Measurements from ENCODE around the gene BLCAP.

The BLCAP gene

DNA sequence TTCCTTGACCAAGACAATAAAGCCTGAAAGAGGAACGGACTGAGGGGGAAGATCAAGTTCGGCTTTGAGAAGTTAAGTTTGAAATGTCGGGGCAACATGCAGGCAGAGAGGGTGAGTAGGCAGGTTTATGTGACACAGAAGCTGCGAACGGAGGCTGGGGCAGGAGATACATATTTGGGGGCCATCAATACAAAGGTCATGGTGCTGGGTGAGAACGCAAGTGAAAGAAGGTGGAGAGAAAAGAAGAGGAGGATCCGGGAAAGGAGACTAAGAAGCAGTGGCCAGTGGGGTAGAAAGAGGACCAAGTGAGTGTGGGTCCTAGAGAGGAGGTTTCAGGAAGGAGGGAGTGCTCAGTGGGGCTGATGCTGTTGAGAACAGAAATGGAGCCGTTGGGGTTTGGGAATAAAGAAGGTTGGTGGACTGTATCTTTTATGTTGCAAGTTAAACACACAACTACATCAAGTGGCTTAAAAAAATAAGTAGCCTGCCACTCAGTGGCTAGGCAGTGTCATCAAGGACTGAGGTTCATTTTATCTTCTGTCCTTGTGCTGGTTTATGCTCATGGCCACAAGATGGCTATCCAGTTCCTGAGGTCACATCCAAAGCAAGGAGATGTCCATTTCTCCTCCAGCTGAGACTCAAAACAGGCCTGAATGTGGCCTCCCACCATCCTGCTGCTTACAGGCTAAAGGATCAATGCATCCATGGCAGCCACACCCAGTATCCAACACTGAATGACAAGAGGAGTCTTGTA lies 1.7 kb upstream of the BLCAP start:
- DNase-seq: no peak

DNA sequence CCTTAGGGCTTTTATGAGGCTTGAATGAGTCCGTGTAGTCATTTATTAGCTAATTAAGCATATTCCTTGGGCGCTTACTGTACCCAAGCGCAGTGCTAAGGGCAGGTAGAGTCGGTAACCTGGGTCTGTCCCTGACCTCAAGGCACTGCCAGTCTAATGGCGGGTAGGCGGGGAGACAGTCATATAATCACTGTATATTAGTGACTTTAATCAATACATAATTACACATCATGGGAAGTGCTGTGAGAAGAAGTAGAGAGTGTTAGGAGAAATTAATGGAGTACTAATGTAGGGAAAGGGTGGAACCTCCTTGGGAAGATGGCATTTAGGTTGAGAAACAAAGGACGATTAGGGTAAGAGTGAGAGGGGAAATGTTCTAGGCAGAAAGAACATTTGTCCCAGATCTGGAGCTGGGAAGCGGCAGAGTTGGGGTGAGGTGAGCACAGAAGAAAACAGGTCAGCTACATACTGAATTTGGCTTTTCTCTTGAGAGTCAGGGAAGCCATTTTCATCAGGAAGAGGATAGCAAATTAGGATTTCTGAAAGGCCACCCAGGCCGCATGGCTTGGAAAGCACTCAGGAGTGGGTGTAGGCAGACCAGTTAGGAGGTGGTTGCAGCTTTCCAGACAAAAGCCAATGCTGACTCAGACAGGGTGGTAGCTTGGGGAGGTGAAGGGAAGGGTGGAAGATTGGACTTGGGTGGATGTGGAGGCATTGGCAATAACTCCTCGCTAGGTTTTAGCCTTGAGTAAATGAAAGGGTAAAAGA lies 954 bp upstream of the BLCAP start:
- DNase-seq: no peak

DNA sequence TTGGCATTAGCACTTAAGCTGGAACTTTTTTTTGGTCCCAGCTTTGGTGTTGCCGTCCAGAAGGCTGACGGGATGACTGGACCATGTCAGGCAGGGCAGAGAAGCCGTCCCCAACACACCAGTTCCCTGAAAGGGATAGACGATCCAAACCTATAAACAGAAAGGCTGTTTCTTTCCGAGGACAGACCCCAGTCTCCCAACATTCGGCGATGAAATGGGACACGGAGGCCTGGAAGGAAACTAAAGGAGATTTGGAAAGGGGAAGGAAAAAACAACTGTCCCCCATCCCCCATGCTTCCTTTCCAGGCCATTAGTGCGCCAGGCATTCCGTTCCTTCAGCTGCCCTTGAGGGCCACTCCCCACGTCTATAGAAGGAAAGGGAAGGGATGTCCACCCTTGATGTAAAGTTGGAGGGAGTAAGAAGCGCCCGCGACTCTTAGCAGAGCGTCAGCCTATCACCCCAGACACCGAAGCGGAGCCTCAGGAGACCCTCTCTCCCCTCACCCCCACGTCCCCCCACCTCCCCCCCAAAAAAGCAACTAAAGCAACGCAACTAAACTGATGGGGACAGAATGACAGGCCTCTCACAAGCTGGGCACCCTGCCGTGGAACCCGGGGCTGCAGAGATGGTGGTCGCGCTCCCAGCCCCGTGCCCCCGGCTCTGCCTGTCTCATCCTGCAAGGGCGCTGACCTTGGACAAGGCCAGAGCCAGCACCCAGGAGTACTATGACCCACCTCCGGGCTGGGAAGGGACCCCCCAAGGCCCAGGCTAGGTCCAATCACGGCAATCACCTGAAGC lies 638 bp downstream of the BLCAP start:
- no peak for DNase-seq

DNA sequence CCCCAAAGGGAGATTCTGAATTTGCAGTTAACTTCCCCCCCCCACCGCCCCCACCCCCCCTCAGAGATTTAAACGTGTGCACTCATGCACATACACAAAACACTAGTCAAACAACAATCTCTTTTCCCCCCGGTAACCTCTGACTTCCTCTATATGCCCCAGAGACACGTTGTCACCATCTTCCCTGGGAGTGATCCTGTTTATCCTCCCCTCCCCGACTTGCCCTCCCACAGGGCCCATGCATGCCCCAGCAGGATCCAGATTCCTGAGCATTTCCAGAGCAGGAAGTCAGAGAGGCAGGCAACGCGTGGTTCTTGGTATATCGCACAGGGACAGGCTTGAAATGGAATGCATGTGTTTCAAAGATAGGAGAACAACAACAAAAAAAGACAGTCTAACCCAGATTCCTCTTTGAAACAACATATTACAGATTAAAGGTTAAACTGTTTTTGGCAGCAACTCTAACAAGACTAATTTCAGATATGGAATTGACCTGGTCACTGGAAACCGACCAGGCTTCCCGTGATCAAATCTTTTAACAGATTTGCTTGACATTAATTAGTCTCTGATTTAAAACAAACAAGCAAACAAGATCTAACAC lies 1.3 kb downstream of the BLCAP start:
- no peak for DNase-seq

DNA sequence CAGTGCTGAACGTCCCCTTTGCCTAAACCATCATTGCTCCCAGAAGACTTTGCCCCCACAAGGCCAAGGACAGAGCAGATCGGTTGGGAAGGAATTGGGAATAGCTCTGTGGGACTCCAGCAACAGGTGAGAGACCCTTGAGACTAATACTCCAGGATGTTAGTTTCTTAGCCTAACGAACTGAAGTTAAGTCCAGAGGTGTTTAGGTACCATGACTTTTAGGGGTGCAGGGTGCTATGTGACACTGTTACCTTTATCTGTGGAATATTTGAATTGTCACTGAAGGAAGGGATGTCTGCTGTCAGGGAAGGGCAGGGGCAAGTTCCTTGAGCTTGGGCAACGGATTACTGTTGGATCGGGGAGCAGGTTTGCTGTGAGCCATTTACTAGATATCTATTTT lies 1.9 kb downstream of the BLCAP start:
- no peak for DNase-seq

DNA sequence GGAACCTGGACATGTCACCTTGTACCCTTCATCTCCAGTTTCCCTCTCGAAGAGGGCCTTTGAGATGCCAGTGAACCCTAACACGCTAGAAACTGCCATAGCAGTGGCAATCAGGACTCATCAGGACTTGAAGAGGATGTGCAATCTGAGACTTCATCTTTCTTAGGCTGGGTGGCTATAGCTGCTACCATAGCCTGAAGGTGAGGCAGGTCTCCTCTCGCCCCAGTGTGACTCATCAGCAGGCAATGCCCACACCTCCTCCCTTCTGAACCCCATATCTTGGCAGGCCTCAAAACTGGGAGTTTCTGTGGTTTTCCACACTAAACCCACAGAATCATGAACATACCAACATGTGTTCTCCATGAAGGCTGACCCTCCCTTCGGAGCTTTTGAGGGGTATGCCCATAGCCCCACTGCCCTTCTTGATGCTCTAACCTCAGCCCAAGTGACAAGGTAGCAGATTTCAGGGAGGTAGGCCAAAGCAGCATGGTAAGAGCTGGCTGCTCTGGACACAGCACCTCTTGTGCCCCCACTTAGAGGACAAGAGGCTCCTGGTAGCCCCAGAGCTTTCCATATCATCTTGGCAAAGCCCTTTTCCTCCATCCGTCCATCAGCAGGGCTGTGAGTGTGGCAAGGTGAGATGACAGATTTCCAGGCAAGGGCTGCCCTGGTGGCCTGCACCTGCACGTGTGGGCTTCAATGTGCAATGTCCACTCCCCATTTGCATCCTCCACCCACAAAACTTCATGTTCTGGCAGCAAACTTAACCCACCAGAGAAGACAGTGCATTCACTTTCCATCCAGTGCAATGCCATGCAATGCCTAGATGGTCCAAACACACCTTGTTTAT lies 2.6 kb downstream of the BLCAP start:
- DNase-seq: no peak

DNA sequence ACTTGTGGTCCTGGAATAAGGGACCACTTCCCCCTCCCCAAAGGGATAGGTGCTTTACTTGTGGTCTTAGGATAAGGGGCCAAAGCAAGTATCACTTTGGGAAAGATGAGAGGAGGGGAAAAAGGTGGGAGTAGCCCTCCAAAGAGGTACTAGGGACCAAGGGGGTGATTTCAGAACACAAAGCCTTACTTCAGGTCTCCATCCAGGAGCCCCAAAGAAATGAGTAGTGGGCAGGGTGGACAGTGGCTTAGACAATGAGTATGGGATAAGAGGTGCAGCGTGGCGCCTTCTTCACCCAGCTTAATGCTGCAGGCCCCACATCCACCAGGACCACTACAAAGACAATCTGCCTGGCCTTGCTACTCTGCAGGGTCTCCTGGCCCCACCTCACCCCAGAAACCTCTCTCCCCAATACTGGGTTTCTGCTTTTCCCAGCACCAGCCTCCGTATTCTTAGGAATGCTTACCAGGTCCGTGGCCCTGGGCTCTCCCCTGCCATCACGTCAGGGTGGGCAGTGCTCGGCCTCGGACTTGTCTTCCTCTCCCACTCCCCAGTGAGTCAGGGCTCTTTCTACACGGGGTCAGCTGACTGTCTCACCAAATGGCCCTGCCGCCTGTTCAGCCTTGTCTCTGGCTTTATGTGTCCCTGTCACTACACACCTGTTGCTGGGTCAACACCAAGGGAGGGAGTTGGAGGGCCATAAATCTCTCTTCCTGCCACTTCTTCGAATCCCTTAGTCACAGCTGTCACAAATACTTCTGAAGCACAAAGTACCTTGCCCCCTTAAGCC lies 3.6 kb downstream of the BLCAP start:
- DNase-seq: no peak

DNA sequence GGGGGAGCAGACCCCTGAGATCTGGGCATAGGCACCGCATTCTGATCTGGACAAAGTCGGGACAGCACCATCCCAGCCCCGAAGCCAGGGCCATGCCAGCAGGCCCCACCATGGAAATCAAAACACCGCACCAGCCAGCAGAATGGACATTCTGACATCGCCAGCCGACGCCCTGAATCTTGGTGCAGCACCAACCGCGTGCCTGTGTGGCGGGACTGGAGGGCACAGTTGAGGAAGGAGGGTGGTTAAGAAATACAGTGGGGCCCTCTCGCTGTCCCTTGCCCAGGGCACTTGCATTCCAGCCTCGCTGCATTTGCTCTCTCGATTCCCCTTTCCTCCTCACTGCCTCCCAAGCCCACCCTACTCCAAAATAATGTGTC lies 4.7 kb downstream of the BLCAP start:
- DNase-seq: no peak

DNA sequence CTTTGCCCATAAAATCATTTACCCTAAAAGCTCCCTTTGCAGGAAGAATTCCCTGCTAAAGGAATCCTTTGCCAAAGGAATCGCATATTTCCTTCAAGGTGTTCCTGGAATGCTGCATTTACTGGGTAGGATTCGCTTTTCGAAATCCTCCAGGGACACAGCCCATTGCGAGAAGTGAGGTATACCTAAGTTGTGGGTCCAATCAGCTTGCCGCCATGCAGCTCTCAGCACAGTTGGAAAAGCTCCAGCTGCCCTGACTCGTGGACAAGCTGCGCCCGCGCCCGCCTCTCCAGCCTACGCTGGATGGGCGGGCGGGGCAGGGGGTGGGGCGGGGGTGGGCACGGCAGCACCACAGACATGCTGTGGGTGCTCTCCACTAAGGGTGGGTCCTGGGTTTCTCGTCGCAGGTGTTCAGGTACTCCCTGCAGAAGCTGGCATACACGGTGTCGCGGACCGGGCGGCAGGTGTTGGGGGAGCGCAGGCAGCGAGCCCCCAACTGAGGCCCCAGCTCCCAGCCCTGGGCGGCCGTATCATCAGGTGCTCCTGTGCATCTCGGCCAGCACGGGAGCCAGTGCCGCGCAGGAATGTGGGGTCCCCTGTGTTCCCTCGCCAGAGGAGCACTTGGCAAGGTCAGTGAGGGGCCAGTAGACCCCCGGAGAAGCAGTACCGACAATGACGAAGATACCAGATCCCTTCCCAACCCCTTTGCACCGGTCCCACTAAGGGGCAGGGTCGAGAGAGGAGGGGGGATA lies 5.2 kb downstream of the BLCAP start:
- no peak for DNase-seq

DNA sequence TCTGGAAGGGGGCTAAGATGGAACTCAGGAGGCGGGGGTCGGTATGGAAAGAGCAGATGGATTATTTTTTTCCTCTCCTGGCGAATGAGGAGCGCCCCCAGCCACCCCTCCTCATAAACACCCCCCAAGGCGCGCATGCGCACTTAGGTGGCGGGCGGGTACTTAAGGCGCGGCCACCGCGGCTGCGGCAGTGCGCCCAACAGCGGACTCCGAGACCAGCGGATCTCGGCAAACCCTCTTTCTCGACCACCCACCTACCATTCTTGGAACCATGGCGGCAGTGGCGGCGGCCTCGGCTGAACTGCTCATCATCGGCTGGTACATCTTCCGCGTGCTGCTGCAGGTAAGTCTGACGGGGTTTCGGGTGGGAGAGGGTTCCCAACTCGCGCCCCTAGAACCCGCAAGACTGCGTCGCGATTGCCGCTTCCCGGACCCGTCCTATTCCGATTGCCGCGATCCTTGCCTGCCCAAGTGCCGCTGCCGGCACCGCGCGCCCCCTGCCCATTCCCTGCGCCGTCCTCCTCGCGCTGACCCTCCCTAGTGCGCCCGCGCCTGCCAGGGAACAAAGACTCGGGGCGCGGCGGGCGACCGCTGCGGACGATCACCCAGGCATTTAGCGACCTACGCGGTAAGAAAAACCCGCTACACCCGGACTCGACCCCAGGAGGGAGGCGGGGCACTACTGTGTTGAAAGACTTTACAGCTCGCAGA lies 6.5 kb downstream of the BLCAP start, which contains the start of gene NNAT:
TSS of gene NNAT (plus strand) at position 190 of the 711 bp plus-strand sequence. CDS start at position 272, 82 bp downstream.
- no peak for DNase-seq

DNA sequence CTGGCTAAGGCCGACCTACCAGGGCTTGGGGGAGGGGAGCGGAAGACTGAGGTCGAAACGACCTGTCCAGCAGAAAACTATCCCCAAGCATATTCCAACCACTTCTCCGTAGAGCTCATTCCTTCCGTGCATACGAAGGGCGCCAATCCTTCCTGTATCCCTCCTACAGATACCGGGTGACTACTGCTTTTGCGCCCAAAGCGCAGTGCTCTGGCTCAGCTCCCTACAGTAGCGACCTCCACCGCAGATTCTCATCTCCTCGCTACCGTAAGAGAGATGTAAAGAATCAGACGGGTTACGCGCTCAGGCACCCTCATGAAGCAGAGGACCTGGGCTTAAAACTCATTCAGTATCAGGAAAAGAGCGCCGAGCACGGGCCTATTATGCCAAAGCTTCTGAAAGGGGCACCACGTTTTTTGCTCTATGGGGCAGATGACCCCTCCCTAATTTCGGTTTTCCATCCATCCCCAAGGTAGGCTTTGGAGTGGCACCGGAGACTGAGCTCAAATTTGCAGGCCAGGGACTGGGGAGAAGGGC lies 7.2 kb downstream of the BLCAP start:
- no peak for DNase-seq

DNA sequence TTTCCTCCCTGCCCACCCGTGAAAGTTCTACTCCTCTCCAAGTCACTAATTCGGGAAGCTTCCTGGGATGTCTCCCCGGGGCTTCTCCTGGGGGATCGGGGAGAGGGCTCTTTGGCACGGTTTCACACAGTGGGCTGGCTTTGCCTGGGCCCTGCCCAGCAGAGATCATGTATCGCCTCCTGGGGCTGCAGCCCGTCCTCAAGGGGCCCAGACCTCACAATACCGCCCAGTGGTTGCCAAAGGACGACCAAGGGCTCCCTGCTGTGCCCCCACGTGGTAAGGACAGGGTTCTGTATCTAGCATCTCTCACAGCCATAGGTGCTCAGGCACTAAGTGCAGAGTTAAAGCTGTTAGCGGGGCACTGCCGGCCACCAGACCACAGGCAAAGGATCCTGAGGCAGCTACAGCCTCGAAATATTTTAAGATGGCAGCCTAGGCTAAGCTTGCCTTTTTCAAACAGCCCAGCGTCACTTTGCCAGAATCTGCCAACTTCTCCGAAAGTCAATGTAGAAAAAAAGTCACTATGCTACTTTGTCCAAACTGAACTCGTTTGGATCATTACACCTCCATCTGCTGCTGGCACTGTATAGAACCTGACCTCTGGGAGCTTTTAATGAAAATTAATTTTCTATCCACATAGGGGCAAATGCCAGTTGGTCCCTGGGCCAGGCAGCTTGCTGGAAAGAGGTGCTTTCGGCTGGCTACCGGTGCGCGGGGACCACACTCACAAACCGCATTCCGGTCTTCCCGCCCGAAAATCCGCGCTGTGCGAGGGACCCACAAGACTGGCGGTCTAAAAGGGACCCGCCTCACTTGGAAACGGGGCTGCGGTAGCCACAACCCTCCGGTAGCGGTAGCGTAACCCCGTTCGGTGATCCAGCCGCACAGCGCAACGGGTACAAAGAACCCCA lies 7.9 kb downstream of the BLCAP start:
- no peak for DNase-seq

DNA sequence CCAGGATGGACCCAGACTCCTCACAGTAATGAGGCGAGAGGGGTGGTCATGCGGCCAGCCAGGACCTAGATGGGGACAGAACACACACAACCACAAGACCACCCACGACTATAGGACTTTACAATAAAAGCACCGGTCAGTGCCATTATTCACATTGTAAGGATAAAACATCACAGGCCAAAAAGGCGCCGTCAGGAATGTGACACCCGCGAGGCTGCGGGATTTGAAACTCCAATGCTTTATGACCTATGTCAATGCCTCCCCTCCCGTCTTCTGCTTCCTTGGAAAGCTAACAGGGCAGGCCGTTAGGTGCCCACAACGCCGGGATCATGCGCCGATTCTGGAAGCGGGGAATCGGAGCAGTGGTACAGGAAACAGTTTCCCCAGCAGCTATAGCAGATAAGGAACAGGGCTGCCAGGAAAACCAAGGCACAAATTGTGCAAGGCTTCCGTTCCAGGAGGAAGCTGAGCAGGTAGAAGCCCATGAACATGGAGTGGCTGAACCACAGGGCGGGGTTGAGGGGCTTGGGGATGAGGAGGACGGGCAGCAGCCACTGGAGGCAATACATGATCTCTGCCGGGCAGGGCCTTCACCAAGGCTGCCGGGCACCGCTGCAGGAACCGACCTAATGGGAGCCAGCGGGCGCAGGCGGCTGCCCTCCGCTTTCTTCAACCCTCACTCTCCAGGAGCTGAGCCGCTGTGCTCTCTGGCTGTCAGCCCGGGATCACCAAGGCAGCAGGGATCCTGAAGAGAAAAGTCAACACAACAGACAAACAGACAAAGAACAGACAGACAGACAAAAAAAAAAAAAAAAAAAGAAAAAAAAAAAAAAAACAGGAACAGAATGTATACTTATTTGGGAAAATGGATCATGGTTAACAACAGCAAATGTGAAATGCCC lies 8.8 kb downstream of the BLCAP start:
- no peak for DNase-seq

DNA sequence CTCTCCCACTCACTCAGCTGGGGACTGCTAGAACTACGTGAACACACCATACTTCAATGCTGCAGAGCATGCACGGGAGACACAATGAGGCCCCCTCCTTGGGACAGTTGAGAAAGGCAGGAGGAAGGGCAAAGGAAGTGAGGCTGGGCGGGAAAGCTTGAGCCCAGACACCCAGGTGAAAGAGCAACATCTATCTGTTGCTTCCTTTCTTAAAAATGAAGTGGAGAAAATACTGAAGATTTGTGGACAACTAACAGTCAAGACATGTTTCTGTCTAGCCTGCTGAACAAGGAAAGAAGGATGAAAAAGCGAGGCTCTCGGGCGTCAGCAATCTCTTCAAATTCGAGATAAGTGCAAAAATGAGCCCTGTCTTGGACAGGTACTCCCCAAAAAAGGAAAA lies 9.6 kb downstream of the BLCAP start:
- DNase-seq: no peak

DNA sequence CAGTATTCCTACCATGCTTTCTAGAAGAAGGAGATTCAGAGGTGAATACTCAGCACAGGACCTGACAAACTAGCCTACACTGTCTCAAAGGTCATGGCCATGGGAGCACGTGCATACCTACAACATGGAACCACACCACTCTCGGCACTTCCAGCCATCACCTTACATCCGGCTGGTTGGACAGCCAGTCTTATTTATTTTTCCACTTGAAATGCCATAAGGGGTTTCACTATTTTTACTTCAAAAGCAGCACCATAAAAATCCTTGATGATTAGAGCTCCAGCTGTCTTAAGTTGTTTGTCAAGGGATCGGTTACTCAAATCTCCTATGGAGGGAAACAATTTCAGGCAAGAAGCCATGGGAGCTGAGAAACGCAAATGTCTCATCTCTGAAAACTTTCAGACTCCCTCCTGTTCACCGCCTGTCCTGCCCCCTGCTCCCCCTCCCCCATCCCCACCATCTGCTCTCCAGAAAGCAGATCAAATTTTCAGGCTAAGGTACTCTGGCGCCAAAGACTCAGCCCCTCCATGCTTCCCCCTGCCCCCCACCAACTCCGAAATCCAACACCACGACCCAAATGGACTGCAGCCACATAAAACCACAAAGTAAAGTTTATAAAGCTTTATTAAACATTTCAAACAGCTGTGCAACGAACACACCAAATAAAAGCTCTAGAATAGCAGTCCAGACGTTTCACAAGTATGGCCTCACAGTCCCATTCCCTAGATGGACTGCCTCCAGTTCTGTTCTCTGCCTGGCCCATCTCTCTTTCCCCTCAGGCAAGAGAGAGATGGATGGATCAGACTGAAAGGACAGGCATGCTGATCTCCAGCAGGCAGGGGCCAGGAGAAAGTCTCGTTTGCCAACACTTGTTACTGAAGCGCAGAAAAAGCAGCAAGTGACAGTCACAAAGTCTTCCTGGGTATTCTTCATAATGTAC lies 10.6 kb downstream of the BLCAP start:
- no peak for DNase-seq

DNA sequence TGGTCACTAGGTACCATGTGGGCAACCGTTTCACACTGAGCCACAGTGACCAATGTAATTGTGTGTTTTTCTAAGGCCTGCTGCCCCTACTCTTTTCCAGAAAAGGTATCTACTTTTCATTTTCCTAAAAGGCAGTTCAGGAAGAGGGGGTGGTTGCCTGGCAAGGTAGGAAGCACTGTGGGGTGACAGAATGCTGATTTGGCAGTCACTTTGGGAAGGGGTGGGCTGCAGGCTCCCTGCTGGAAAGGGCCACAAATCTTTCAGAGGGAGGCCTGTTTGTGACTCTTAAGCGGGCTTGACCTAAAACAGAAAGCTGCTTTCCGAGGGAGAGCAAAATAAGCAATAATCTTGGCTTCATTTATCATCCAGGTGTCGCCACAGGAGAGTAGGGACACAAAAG lies 11.8 kb downstream of the BLCAP start:
- DNase-seq: no peak

Data from activated CD4-positive, alpha-beta T cell treated with anti-CD3 and anti-CD28 coated beads, Interleukin-2, amount 50 U/mL, for 1 hour (primary cell).